Endothelial cell of umbilical vein (primary cell): Measurements from ENCODE around the gene C2CD3. TPM values are rescaled to one million over a fixed set of nuclear protein-coding genes. Genes with fewer than 3 reads are reported as not detected.

Experiments
- BruUV-seq: library from RNA; stranded (reverse); fragments of 400-500 nt; replicated peaks from 2 replicates; lab custom pipeline; 2021; lab: Mats Ljungman, UMichigan
- CTCF ChIA-PET: fragments of 300-600, 350-600 bp; sonication (Branson Sonifier 250); formaldehyde crosslinking; loops from one replicate; lab custom pipeline; 2021; ENCODE audit warnings: antibody characterized with exemption, inconsistent platforms; lab: Charles Lee
- POLR2A ChIA-PET: fragments of 300-600, 350-600 bp; sonication (Branson Sonifier 250); formaldehyde crosslinking; loops from one replicate; lab custom pipeline; 2021; ENCODE audit warnings: antibody characterized with exemption, inconsistent platforms; lab: Charles Lee
- DNase-seq: peaks from one replicate; pipeline ENCODE4 v3.0.0-alpha.2; 2011; ENCODE audit warnings: low read depth, low spot score
- FAIRE-seq: peaks from 2 replicates; lab custom pipeline; 2011; peaks lifted over from hg19 to GRCh38; lab: Jason Lieb, UNC
- H2AFZ ChIP-seq: 2 replicates; pipeline ENCODE4 v1.6.0; 2012; ENCODE audit warnings: low read depth, low read length, control low read depth, inconsistent platforms
- H3K27ac ChIP-seq: 2 replicates; pipeline ENCODE4 v1.5.1; 2011; ENCODE audit warnings: low read depth, mild to moderate bottlenecking, control low read depth, low read length, moderate library complexity; ENCODE audit not compliant: insufficient read depth
- H3K27me3 ChIP-seq, 2 experiments: 2 replicates each; pipeline versions ENCODE4 v1.6.0 to v1.6.1; 2011; ENCODE audit warnings: low read length in 2 of 2, mixed read lengths in 1 of 2; ENCODE audit not compliant: control insufficient read depth in 2 of 2, insufficient read depth in 2 of 2
- H3K36me3 ChIP-seq, 2 experiments: 2 replicates in 1 of 2; 3 replicates in 1 of 2; pipeline ENCODE4 v1.5.1; 2011; ENCODE audit warnings: low read length in 2 of 2, mild to moderate bottlenecking in 1 of 2, moderate library complexity in 1 of 2; ENCODE audit not compliant: control insufficient read depth in 2 of 2, insufficient read depth in 2 of 2; ENCODE audit errors: extremely low read depth in 1 of 2
- H3K4me1 ChIP-seq: 3 replicates; pipeline ENCODE4 v1.5.1; 2011; ENCODE audit warnings: mild to moderate bottlenecking, low read length; ENCODE audit not compliant: control insufficient read depth, insufficient read depth; ENCODE audit errors: extremely low read depth
- H3K4me2 ChIP-seq: 2 replicates; pipeline ENCODE4 v1.6.1; 2011; ENCODE audit warnings: low read length, control low read depth, mixed read lengths; ENCODE audit not compliant: insufficient read depth
- H3K4me3 ChIP-seq, 3 experiments: fragments of 200-600 bp in 1 of 3; sonication (generic), shearing (Covaris generic) in 1 of 3; replicated peaks in 1 of 3; 2 replicates each; pipeline ENCODE4 v1.5.1; 2011 to 2016; ENCODE audit warnings: control low read depth in 3 of 3, low read length in 3 of 3, mild to moderate bottlenecking in 2 of 3, inconsistent platforms in 1 of 3, low read depth in 1 of 3, moderate library complexity in 1 of 3; ENCODE audit not compliant: insufficient read depth in 1 of 3
- H3K79me2 ChIP-seq: 2 replicates; pipeline ENCODE4 v1.6.0; 2012; ENCODE audit warnings: low read length, inconsistent platforms; ENCODE audit not compliant: control insufficient read depth, insufficient read depth
- H3K9ac ChIP-seq: replicated peaks from 2 replicates; pipeline ENCODE3; 2011; ENCODE audit warnings: low read length, control low read depth; ENCODE audit not compliant: insufficient read depth; ENCODE audit errors: extremely low read depth
- H3K9me1 ChIP-seq: replicated peaks from 3 replicates; pipeline ENCODE4 v1.6.0; 2011; ENCODE audit warnings: mild to moderate bottlenecking, low read length; ENCODE audit not compliant: control insufficient read depth, insufficient read depth; ENCODE audit errors: extremely low read depth
- H3K9me3 ChIP-seq: replicated peaks from 2 replicates; pipeline ENCODE4 v1.5.1; 2012; ENCODE audit warnings: low read length, inconsistent platforms; ENCODE audit not compliant: control insufficient read depth, insufficient read depth
- H4K20me1 ChIP-seq: replicated peaks from 2 replicates; pipeline ENCODE3; 2011; ENCODE audit warnings: mild to moderate bottlenecking, low read length; ENCODE audit not compliant: control insufficient read depth, insufficient read depth; ENCODE audit errors: extremely low read depth
- EZH2 ChIP-seq: IDR thresholded peaks from 2 replicates; pipeline ENCODE4 v1.6.1; 2012; ENCODE audit warnings: borderline replicate concordance, low read depth, mild to moderate bottlenecking, moderate library complexity, low read length, inconsistent platforms; ENCODE audit not compliant: severe bottlenecking
- FOS ChIP-seq: IDR thresholded peaks from 2 replicates; pipeline ENCODE4 v1.6.1; 2011; ENCODE audit warnings: mild to moderate bottlenecking, low read length, moderate library complexity, borderline replicate concordance; ENCODE audit not compliant: insufficient read depth
- GATA2 ChIP-seq: IDR thresholded peaks from 2 replicates; pipeline ENCODE4 v1.7.0; 2011; ENCODE audit warnings: low read depth, mild to moderate bottlenecking, moderate library complexity, mixed read lengths, low read length; ENCODE audit not compliant: insufficient read length, insufficient read depth
- JUN ChIP-seq: IDR thresholded peaks from 2 replicates; pipeline ENCODE4 v1.6.1; 2011; ENCODE audit warnings: borderline replicate concordance, low read depth; ENCODE audit not compliant: insufficient read length, insufficient read depth
- MAX ChIP-seq: IDR thresholded peaks from 2 replicates; pipeline ENCODE4 v1.6.1; 2011; ENCODE audit not compliant: insufficient read depth, insufficient read length
- MYC ChIP-seq: IDR thresholded peaks from one replicate; pipeline ENCODE4 v1.6.1; 2011; ENCODE audit warnings: mild to moderate bottlenecking, low read depth, low read length
- POLR2A ChIP-seq: IDR thresholded peaks from 2 replicates; pipeline ENCODE4 v1.6.1; 2012; ENCODE audit warnings: low read depth, mild to moderate bottlenecking, control low read depth, low read length
- POLR2AphosphoS5 ChIP-seq: IDR thresholded peaks from 2 replicates; pipeline ENCODE4 v1.6.1; 2012; ENCODE audit warnings: low read depth, mild to moderate bottlenecking, control low read depth, low read length, moderate library complexity; ENCODE audit not compliant: insufficient read depth
- dilution Hi-C: fragments of 300-500 bp; cut with MboI; formaldehyde crosslinking; loops from one replicate; pipeline ENCODE4 v1.15.0; 2019; ENCODE audit warnings: low sequenced_read_pairs; ENCODE audit not compliant: extremely low pct_ligation_motif_present
- intact Hi-C: fragments of 100-400 bp; cut with micrococcal nuclease; formaldehyde crosslinking; loops from one replicate; pipeline ENCODE4 v1.10.0; 2022
- polyA plus RNA-seq, 4 experiments: library from polyadenylated mRNA; depleted of rRNA in 3 of 4; stranded (reverse) in 3 of 4; unstranded in 1 of 4; fragments of >200 nt; gene quantifications; 2 replicates each; pipeline versions ENCODE4 v1.2.1 to v1.2.3, GENCODE V29; 2011 to 2012; ENCODE audit warnings: missing spikeins in 1 of 4
- total RNA-seq: library from RNA; stranded (reverse); gene quantifications from 2 replicates; pipeline ENCODE4 v1.2.3, GENCODE V29; 2021
- TF ChIP-seq, protein P1 (sequence below), 2 donors: IDR thresholded peaks; 1 replicate in 1 of 2; 2 replicates in 1 of 2; pipeline ENCODE4 v1.5.1; 2011; ENCODE audit warnings: low read length in 2 of 2, mild to moderate bottlenecking in 2 of 2, moderate library complexity in 2 of 2, control low read depth in 1 of 2, inconsistent platforms in 1 of 2, low read depth in 1 of 2; ENCODE audit not compliant: insufficient read depth in 1 of 2; ENCODE audit errors: extremely low read depth in 1 of 2

Gene C2CD3
- total and polyA plus RNA-seq, 2 donors (not counting 3 experiments of a cell fraction or from before 2014, with no cell fraction given), result 12.9 to 36.6 TPM

GRCh38 chr11:73996161-73996747, 174.5 kb downstream of the C2CD3 start:
- Histone ChIP-seq H3K27ac (no peak overlapping the region), H3K9ac (no peak overlapping the region), H3K9me3 (no peaks in the 10 kb centered on the region), H3K27me3 (peaks cover 0 to 3% of the 10 kb centered on the region in 2 experiments), H3K9me1 (no peaks in the 10 kb centered on the region), H3K4me2 (no peak overlapping the region), H3K4me1 (no peaks in the 10 kb centered on the region), H4K20me1 (no peaks in the 10 kb centered on the region), H3K36me3 (no peaks in the 10 kb centered on the region), H2AFZ (no peak overlapping the region), H3K79me2 (no peaks in the 10 kb centered on the region), H3K4me3 (no peak overlapping the region)
- CTCF ChIA-PET, result no interaction called here
- TF ChIP-seq GATA2 (no peak), FOS (no peak), MAX (no peak), JUN (no peak), POLR2A (no peak), POLR2AphosphoS5 (no peak), EZH2 (no peak), MYC (no peak)
- TF ChIP-seq, protein P1, sequence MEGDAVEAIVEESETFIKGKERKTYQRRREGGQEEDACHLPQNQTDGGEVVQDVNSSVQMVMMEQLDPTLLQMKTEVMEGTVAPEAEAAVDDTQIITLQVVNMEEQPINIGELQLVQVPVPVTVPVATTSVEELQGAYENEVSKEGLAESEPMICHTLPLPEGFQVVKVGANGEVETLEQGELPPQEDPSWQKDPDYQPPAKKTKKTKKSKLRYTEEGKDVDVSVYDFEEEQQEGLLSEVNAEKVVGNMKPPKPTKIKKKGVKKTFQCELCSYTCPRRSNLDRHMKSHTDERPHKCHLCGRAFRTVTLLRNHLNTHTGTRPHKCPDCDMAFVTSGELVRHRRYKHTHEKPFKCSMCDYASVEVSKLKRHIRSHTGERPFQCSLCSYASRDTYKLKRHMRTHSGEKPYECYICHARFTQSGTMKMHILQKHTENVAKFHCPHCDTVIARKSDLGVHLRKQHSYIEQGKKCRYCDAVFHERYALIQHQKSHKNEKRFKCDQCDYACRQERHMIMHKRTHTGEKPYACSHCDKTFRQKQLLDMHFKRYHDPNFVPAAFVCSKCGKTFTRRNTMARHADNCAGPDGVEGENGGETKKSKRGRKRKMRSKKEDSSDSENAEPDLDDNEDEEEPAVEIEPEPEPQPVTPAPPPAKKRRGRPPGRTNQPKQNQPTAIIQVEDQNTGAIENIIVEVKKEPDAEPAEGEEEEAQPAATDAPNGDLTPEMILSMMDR (IDR thresholded peaks at IDR 0.05; ENCODE audit: extremely low read depth in 1 of 2, insufficient read depth in 1 of 2, low read depth in 1 of 2, low read length in 2 of 2), result no peak
- intact Hi-C loops (no loop called here), dilution Hi-C loops (no loop called here)
- POLR2A ChIA-PET, result no interaction called here
- no peak for DNase-seq
- BruUV-seq, result no TSS peak
- FAIRE-seq, result no peak
